OCI-LY1 (cell line): ENCODE measurements around the gene APOBEC2.

Experiments
- H2AFZ ChIP-seq: fragments of 200-600 bp; sonication (generic), shearing (Covaris generic); 2 replicates; pipeline ENCODE4 v1.6.0; 2014; ENCODE audit warnings: antibody characterized with exemption, mild to moderate bottlenecking, low read length
- H3F3A ChIP-seq: fragments of 200-600 bp; sonication (generic), shearing (Covaris generic); 2 replicates; pipeline ENCODE4 v1.6.0; 2014; ENCODE audit warnings: mild to moderate bottlenecking, antibody characterized with exemption, low read length, moderate library complexity; ENCODE audit not compliant: insufficient read depth
- H3K27ac ChIP-seq: fragments of 200-600 bp; sonication (generic); 2 replicates; pipeline ENCODE4 v1.5.1; 2014; ENCODE audit warnings: low read length, mixed run types, mild to moderate bottlenecking, low read depth; ENCODE audit not compliant: poor library complexity, severe bottlenecking
- H3K27me3 ChIP-seq: fragments of 200-600 bp; sonication (generic); 2 replicates; pipeline ENCODE4 v1.6.0; 2014; ENCODE audit warnings: antibody characterized with exemption, mild to moderate bottlenecking, low read length, moderate library complexity; ENCODE audit not compliant: insufficient read depth
- H3K36me3 ChIP-seq: fragments of 200-600 bp; sonication (generic); 2 replicates; pipeline ENCODE4 v1.6.1; 2014; ENCODE audit warnings: mild to moderate bottlenecking, antibody characterized with exemption, low read length, moderate library complexity, mixed read lengths; ENCODE audit not compliant: insufficient read depth
- H3K4me1 ChIP-seq: fragments of 200-600 bp; sonication (generic); 2 replicates; pipeline ENCODE4 v1.5.1; 2014; ENCODE audit warnings: mild to moderate bottlenecking, low read length, moderate library complexity; ENCODE audit not compliant: insufficient read depth, severe bottlenecking
- H3K4me2 ChIP-seq: fragments of 200-600 bp; sonication (generic), shearing (Covaris generic); 2 replicates; pipeline ENCODE4 v1.6.1; 2014; ENCODE audit warnings: low read length
- H3K4me3 ChIP-seq: fragments of 200-600 bp; sonication (generic); 2 replicates; pipeline ENCODE4 v1.5.1; 2014; ENCODE audit warnings: low read length, low read depth, mild to moderate bottlenecking, mixed read lengths; ENCODE audit not compliant: poor library complexity, severe bottlenecking
- H3K79me2 ChIP-seq: fragments of 200-600 bp; shearing (Covaris generic); 2 replicates; pipeline ENCODE4 v1.6.1; 2016; ENCODE audit warnings: mixed run types, low read length, mixed read lengths; ENCODE audit not compliant: insufficient read depth
- H3K9ac ChIP-seq: fragments of 200-600 bp; sonication (generic), shearing (Covaris generic); 2 replicates; pipeline ENCODE4 v1.6.1; 2014; ENCODE audit warnings: mild to moderate bottlenecking, low read length, mixed read lengths
- H3K9me2 ChIP-seq: fragments of 200-600 bp; sonication (generic), shearing (Covaris generic); 2 replicates; pipeline ENCODE4 v1.6.1; 2014; ENCODE audit warnings: low read depth, mild to moderate bottlenecking, low read length, mixed read lengths
- H3K9me3 ChIP-seq: fragments of 200-600 bp; shearing (Covaris generic); 2 replicates; pipeline ENCODE4 v1.6.1; 2014; ENCODE audit warnings: low read length, mixed read lengths
- H4K20me1 ChIP-seq: fragments of 200-600 bp; sonication (generic), shearing (Covaris generic); 2 replicates; pipeline ENCODE4 v1.6.0; 2016; ENCODE audit warnings: mild to moderate bottlenecking, low read length; ENCODE audit not compliant: insufficient read depth
- CTCF ChIP-seq: fragments of 200-600 bp; sonication (generic), shearing (Covaris generic); IDR thresholded peaks from 2 replicates; pipeline ENCODE4 v1.5.1; 2017; ENCODE audit warnings: mild to moderate bottlenecking, antibody characterized with exemption, low read length, moderate library complexity, mixed read lengths
- EZH2 ChIP-seq: fragments of 200-600 bp; sonication (generic), shearing (Covaris generic); IDR thresholded peaks from 2 replicates; pipeline ENCODE4 v1.8.0; 2017; ENCODE audit warnings: borderline replicate concordance, mixed run types, mild to moderate bottlenecking, antibody characterized with exemption, low read length, moderate library complexity, mixed read lengths

The APOBEC2 gene

DNA sequence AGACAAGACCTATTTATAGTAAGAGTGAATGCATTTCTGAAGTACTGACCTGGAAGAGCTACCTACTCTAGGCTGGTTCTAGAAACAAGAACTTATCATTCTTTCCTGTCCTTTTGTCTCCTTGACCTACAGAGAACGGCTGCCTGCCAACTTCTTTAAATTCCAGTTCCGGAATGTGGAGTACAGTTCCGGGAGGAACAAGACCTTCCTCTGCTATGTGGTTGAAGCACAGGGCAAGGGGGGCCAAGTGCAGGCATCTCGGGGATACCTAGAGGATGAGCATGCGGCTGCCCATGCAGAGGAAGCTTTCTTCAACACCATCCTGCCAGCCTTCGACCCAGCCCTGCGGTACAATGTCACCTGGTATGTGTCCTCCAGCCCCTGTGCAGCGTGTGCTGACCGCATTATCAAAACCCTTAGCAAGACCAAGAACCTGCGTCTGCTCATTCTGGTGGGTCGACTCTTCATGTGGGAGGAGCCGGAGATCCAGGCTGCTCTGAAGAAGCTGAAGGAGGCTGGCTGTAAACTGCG lies 8.3 kb downstream of the APOBEC2 start:
- no peak for TF ChIP-seq EZH2
- no peak for TF ChIP-seq CTCF
- no peak overlapping the region for H3K4me2 ChIP-seq
- H3K27ac ChIP-seq: no peak overlapping the region
- no peak overlapping the region for H3K9ac ChIP-seq
- H4K20me1 ChIP-seq: no peaks in the 10 kb centered on the region
- H3K4me1 ChIP-seq: no peaks in the 10 kb centered on the region
- peaks cover 31% of the 10 kb centered on the region for H3K36me3 ChIP-seq
- no peak overlapping the region for H3K4me3 ChIP-seq
- no peak overlapping the region for H2AFZ ChIP-seq
- no peaks in the 10 kb centered on the region for H3K9me2 ChIP-seq
- no peaks in the 10 kb centered on the region for H3K79me2 ChIP-seq
- H3F3A ChIP-seq: no peaks in the 10 kb centered on the region
- no peaks in the 10 kb centered on the region for H3K27me3 ChIP-seq
- no peaks in the 10 kb centered on the region for H3K9me3 ChIP-seq

DNA sequence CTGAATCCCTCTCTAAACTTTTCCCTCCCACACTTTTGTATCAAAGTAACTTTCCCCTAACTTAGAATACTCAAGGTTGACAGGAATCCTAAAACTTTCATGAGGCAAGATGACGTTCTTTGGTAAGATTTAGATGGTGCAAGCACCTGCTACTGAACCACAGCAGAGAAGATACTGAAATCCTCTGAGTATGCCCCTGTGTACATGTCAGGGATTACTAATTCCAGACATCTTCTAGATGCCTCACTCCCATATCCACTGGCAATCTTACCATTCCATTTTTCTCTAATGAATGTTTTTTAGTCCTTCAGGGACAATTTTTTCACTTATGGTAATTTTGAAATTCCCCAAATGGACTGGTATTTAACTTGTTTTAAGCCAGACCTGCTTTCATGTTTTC lies 9.1 kb downstream of the APOBEC2 start:
- Histone ChIP-seq H3K9me3 (no peaks in the 10 kb centered on the region), H3K4me3 (no peak overlapping the region), H3K79me2 (no peaks in the 10 kb centered on the region), H3K27ac (no peak overlapping the region), H4K20me1 (no peaks in the 10 kb centered on the region), H3K4me2 (no peak overlapping the region), H3F3A (no peaks in the 10 kb centered on the region), H3K36me3 (peaks cover 31% of the 10 kb centered on the region), H3K9ac (no peak overlapping the region), H3K4me1 (no peaks in the 10 kb centered on the region), H3K27me3 (no peaks in the 10 kb centered on the region), H3K9me2 (no peaks in the 10 kb centered on the region), H2AFZ (no peak overlapping the region)
- no peak for TF ChIP-seq EZH2

- no peaks in the 10 kb centered on the region for H3K27me3 ChIP-seq
- no peaks in the 10 kb centered on the region for H3K9me2 ChIP-seq
- peaks cover 31% of the 10 kb centered on the region for H3K36me3 ChIP-seq
- no peak overlapping the region for H2AFZ ChIP-seq
- no peaks in the 10 kb centered on the region for H3K79me2 ChIP-seq
- no peaks in the 10 kb centered on the region for H3K9me3 ChIP-seq
- TF ChIP-seq EZH2 (no peak), CTCF (no peak)
- no peaks in the 10 kb centered on the region for H3F3A ChIP-seq
- no peak overlapping the region for H3K9ac ChIP-seq
- no peak overlapping the region for H3K4me3 ChIP-seq
- H3K4me2 ChIP-seq: no peak overlapping the region
- no peaks in the 10 kb centered on the region for H4K20me1 ChIP-seq
- no peak overlapping the region for H3K27ac ChIP-seq
- H3K4me1 ChIP-seq: no peaks in the 10 kb centered on the region
These were observed 10.9 kb downstream of the APOBEC2 start for GRCh38 chr6:41063884-41064285.

DNA sequence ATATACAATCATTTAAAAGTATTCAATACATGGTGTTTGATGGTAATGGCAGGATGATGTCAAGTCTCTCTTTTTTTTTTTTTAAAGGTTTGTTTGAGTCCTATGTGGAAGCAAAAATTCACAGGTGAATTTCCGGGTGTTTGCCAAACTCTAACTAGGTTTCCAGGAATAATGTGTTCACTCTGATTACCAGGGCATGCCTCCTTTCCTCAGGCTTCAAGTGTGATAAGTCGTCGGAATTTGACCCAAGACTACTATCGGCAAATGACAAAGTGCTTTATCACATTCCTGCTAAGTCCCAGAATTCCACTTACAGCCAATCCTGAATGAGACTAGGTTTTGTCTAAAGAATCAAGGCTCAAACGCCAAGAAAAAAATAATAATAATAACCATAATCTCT lies 11.8 kb downstream of the APOBEC2 start:
- no peak for TF ChIP-seq CTCF
- TF ChIP-seq EZH2: no peak
- no peaks in the 10 kb centered on the region for H3K9me2 ChIP-seq
- no peaks in the 10 kb centered on the region for H3K27me3 ChIP-seq
- no peaks in the 10 kb centered on the region for H3K4me1 ChIP-seq
- no peaks in the 10 kb centered on the region for H3F3A ChIP-seq
- no peaks in the 10 kb centered on the region for H4K20me1 ChIP-seq
- no peak overlapping the region for H2AFZ ChIP-seq
- no peak overlapping the region for H3K27ac ChIP-seq
- H3K36me3 ChIP-seq: peaks cover 31% of the 10 kb centered on the region
- no peaks in the 10 kb centered on the region for H3K9me3 ChIP-seq
- no peak overlapping the region for H3K9ac ChIP-seq
- no peaks in the 10 kb centered on the region for H3K79me2 ChIP-seq
- H3K4me2 ChIP-seq: no peak overlapping the region
- no peak overlapping the region for H3K4me3 ChIP-seq
